SU-DHL-6 (cell line): ENCODE measurements around the gene GJA9.

ENCODE experiments used
- H2AFZ ChIP-seq: fragments of 200-600 bp; sonication (generic); 2 replicates; pipeline ENCODE4 v1.6.1; 2014; ENCODE audit warnings: low read depth, mild to moderate bottlenecking, moderate library complexity, mixed read lengths, antibody characterized with exemption, low read length; ENCODE audit not compliant: severe bottlenecking
- H3F3A ChIP-seq: fragments of 200-600 bp; shearing (Covaris generic); 2 replicates; pipeline ENCODE4 v1.6.0; 2016; ENCODE audit warnings: antibody characterized with exemption, mild to moderate bottlenecking; ENCODE audit not compliant: insufficient read depth
- H3K27ac ChIP-seq: fragments of 200-600 bp; sonication (generic); 2 replicates; pipeline ENCODE4 v1.5.1; 2016; ENCODE audit warnings: low read depth, mild to moderate bottlenecking, low read length, moderate library complexity, mixed read lengths
- H3K27me3 ChIP-seq: fragments of 200-600 bp; sonication (generic), shearing (Covaris generic); 2 replicates; pipeline ENCODE4 v1.6.0; 2014; ENCODE audit warnings: mild to moderate bottlenecking, low read length
- H3K36me3 ChIP-seq: fragments of 200-600 bp; sonication (generic); 2 replicates; pipeline ENCODE4 v1.6.1; 2014; ENCODE audit warnings: mild to moderate bottlenecking, low read length, mixed read lengths
- H3K4me2 ChIP-seq: fragments of 300-600, 200-600 bp; shearing (Covaris generic), sonication (generic); 2 replicates; pipeline ENCODE4 v1.6.0; 2014; ENCODE audit warnings: low read length, low read depth, mild to moderate bottlenecking; ENCODE audit not compliant: poor library complexity, severe bottlenecking
- H3K4me3 ChIP-seq: fragments of 200-600 bp; sonication (generic); 2 replicates; pipeline ENCODE4 v1.5.1; 2014; ENCODE audit warnings: antibody characterized with exemption, low read length, mild to moderate bottlenecking, mixed read lengths; ENCODE audit not compliant: insufficient read depth, poor library complexity, severe bottlenecking
- H3K79me2 ChIP-seq: fragments of 200-600 bp; sonication (generic); 2 replicates; pipeline ENCODE4 v1.6.1; 2014; ENCODE audit warnings: mild to moderate bottlenecking, low read length, moderate library complexity; ENCODE audit not compliant: insufficient read depth
- H3K9ac ChIP-seq: fragments of 200-600 bp; sonication (generic); 2 replicates; pipeline ENCODE4 v1.7.0; 2014; ENCODE audit warnings: mild to moderate bottlenecking, low read length
- H3K9me2 ChIP-seq: fragments of 200-600 bp; sonication (generic); replicated peaks from 2 replicates; pipeline ENCODE4 v1.6.1; 2014; ENCODE audit warnings: low read length; ENCODE audit not compliant: insufficient read depth
- H3K9me3 ChIP-seq: fragments of 200-600 bp; sonication (generic); 2 replicates; pipeline ENCODE4 v1.6.1; 2014; ENCODE audit warnings: low read length, mixed read lengths; ENCODE audit not compliant: insufficient read depth
- H4K20me1 ChIP-seq: fragments of 200-600 bp; sonication (generic); 2 replicates; pipeline ENCODE4 v1.6.1; 2014; ENCODE audit warnings: low read depth, mild to moderate bottlenecking, antibody characterized with exemption, low read length, moderate library complexity, mixed read lengths
- CTCF ChIP-seq: fragments of 200-600 bp; sonication (generic); IDR thresholded peaks from one replicate; pipeline ENCODE4 v1.5.1; 2017; ENCODE audit warnings: antibody characterized with exemption, mild to moderate bottlenecking, low read length, moderate library complexity; ENCODE audit not compliant: insufficient read depth, poor library complexity, severe bottlenecking
- EZH2phosphoT487 ChIP-seq: fragments of 200-600 bp; sonication (generic), shearing (Covaris generic); conservative IDR thresholded peaks from 2 replicates; pipeline ENCODE4 v1.6.1; 2018; ENCODE audit warnings: mild to moderate bottlenecking, antibody characterized with exemption, low read length, moderate library complexity, mixed read lengths

Gene GJA9

GRCh38 chr1:38881487-38881886 lies at the start of gene GJA9:
Gene GJA9 (minus strand): TSS chr1:38881587. CDS start chr1:38876098, 5,489 bp downstream.
- H3K27ac ChIP-seq = no peak within 1 kb of the TSS
- H3K9me2 ChIP-seq = no peaks in the 10 kb centered on the region
- no peaks in the 10 kb centered on the region for H3K36me3 ChIP-seq
- H3K4me3 ChIP-seq = no peak within 1 kb of the TSS
- no peaks in the 10 kb centered on the region for H4K20me1 ChIP-seq
- no peaks in the 10 kb centered on the region for H3K9me3 ChIP-seq
- H3K27me3 ChIP-seq = no peaks in the 10 kb centered on the region
- no peak within 1 kb of the TSS for H3K9ac ChIP-seq
- no peaks in the 10 kb centered on the region for H3K79me2 ChIP-seq
- no peak within 1 kb of the TSS for H3K4me2 ChIP-seq
- no peak within 1 kb of the TSS for H2AFZ ChIP-seq
- no peaks in the 10 kb centered on the region for H3F3A ChIP-seq
- TF ChIP-seq CTCF = no peak
- no peak for TF ChIP-seq EZH2phosphoT487

GRCh38 chr1:38929476-38929875 lies 48.1 kb upstream of the GJA9 start:
- Histone ChIP-seq H3K27me3 (no peaks in the 10 kb centered on the region), H3K79me2 (no peaks in the 10 kb centered on the region), H3K9me2 (no peaks in the 10 kb centered on the region), H3K27ac (no peak overlapping the region), H3K36me3 (no peaks in the 10 kb centered on the region), H4K20me1 (no peaks in the 10 kb centered on the region), H3K4me2 (no peak overlapping the region), H2AFZ (no peak overlapping the region), H3K9ac (no peak overlapping the region), H3K9me3 (no peaks in the 10 kb centered on the region), H3F3A (no peaks in the 10 kb centered on the region), H3K4me3 (no peak overlapping the region)
- TF ChIP-seq CTCF (no peak), EZH2phosphoT487 (no peak)

GRCh38 chr1:38929054-38929453 lies 47.7 kb upstream of the GJA9 start:
- TF ChIP-seq CTCF (no peak), EZH2phosphoT487 (no peak)
- no peak overlapping the region for H2AFZ ChIP-seq

More at GRCh38 chr1:38929054-38929453, 47.7 kb upstream of the GJA9 start:
- Histone ChIP-seq H3K9ac (no peak overlapping the region), H4K20me1 (no peaks in the 10 kb centered on the region), H3K27me3 (no peaks in the 10 kb centered on the region), H3K27ac (no peak overlapping the region), H3K9me3 (no peaks in the 10 kb centered on the region), H3K79me2 (no peaks in the 10 kb centered on the region), H3K4me3 (no peak overlapping the region), H3F3A (no peaks in the 10 kb centered on the region), H3K36me3 (no peaks in the 10 kb centered on the region), H3K4me2 (no peak overlapping the region), H3K9me2 (no peaks in the 10 kb centered on the region)
